Stimulated activated CD4-positive, alpha-beta T cell treated with anti-CD3 and anti-CD28 coated beads, Interleukin-1b, Interleukin-23, amount 100 ng/mL, for 24 hours (primary cell): ENCODE results near the gene ROBO1.
"Not testable (repeated sequence)": the region's sequence is repeated elsewhere in the genome, so short reads cannot be mapped to it uniquely, and the experiment has no call there.

ENCODE experiments used
- DNase-seq, 4 experiments: peaks; one replicate each; pipeline ENCODE4 v3.0.0-alpha.2; 2020; ENCODE audit warnings: low read depth in 4 of 4, low spot score in 1 of 4

Gene ROBO1

GRCh38 chr3:79558943-79559342 is 208.9 kb downstream of the ROBO1 start:
- DNase-seq, result no peak

GRCh38 chr3:79555655-79556054 is 212.1 kb downstream of the ROBO1 start:
- DNase-seq, result no peak

DNA sequence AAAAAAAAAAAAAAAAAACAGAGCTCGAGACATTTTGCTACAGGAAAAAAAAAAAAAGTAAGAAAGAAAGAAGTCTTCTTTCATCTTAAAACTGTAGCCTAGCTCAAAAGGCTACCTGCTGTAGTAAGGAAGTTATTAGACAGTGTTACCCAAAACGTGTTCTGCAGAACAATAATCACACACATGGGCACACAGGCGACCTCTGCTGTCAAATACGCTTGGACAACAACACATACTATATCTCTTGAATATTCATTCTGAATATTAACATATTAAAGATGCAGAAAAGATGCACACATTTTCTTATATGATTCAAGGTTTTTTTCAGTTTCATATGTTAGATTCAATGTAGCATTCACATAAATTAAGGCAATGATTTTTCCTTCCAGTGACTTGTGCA is 215.8 kb downstream of the ROBO1 start:
- DNase-seq, result no peak

- DNase-seq, result no peak
These were observed 216.4 kb downstream of the ROBO1 start for GRCh38 chr3:79551321-79551892.

DNA sequence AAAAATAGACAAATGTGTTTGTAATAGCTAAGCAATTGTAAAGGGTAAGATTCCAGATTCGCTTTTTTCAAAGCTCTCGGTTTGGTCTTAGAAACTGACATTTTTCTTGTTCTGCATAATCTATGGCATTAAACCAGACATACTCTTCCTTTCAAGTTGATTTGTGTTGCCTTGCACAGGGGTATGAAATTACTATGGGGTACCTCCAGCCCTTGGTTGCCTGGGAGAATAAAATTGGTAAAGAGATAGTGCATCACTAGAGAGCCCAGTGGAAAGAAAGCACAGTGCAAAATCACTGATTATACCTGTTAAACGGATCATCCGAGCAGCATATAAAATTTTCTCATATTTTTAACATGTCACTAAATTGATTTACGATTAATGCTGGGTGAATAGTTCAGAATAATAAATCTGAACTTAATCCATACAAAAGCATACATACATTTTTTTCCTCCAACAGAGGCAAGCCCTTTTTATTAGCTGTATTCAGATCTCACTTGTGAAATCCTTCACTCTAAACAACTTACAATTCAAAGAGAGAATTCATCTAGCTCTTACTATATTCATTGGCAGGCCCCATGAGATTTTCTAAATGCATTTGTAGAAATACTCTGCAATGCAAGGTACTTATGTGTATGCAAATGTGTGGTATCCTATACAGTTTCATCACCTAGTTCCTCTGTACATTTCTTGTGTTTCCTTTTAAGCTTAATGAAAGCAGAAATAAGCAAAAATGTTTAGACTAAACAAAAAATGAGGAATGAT is 224.4 kb downstream of the ROBO1 start:
- no peak for DNase-seq

DNA sequence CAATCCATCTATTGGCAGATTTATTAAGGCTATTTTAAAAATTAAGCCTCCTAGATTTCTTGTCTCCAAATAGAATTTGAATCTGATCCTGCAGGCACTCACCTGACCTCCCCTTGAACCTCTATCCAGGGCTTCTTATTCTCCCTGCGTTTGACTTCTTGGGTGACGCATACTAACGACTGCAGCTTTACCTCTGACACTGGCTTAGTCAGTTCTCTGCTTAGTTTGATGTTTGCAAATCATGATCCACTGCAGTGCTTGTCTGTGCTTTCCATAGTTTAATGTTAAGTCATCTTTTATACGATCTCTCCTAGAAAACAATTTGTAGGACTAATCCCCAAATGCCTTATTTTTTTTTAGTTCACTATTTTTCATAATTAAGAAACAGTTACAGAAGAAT is 233.1 kb downstream of the ROBO1 start:
- DNase-seq, result no peak

DNA sequence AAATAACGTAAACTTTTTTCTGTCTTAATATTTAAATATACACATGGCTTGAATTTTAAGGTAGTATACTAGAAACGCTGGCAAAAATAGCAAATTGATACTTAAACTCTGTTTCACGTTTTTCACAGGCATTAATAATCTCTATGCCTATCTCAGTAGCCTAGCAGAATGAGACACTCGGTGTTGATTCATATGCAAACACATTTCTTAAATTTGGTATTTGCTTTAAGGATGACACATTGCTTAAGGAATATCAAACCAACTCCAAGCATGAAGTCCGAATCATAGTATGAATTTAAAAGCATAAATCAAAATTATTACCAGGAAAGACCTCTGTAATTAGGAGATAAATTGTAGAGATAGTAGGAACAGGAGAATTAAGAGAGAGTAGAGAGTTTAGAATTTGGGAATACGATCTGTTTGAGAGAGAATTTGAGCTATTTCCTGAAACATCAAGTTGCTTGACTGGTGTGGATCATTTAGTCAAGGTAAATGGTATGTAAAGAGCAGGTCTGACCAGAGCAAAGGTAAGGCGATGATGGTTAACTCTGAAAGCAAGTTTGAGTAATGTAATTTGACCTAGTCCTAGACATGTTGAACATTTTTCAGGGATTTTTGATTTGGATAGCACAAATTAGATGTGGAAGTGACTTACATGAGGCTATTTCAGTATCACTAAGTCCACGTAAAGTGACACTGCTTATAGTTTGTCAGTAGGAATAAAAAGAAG is 236.1 kb downstream of the ROBO1 start:
- no peak for DNase-seq

GRCh38 chr3:79521221-79521848 is 246.5 kb downstream of the ROBO1 start:
- DNase-seq, result no peak

DNA sequence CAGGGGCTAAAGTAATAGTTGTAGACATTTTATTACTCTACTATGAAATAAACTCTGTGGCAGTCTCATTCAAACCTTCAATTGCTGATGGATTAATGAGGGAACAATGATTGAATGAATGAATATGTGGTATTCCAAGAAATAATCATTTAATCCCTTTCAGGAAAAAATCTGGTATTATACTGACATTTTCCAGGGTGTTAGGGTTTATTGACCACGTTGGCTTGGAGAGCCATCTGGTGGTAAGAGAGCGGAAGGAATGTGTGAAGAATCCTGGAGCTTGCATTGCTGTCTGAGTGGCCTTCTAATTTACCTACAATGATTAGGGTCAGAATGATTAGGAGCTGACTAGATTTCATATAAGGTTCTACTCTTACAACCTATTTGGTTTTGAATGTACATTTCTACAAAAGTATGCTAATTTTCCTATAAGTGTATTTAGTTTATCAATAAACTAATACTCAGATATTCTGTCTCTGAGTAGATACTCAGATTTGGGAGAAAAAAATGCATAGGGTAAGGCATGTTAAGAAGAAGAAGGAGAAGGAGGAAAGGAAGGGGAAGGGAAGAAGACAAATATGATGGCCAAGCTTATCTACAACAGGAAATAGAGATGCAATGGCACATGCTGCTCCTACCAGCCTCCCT is 249.9 kb downstream of the ROBO1 start:
- no peak for DNase-seq

DNA sequence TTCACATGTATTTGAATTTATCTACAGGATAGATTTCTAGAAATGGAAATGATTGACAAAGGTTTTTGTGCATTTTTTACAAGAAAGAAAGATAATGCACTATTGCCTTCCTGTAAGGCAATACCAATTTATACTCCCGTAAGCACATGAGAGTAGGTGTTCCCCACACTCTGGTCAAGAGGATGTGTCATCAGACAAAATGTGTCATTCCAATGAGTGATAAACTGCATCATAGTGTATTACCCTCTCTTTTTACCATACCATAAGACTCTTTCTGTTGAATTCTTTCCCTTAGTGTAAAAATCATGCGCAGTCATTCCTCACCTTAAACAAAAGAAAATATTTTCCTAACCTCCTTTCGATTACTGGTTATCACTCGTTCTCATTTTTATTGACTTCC is 251.0 kb downstream of the ROBO1 start:
- DNase-seq, result no peak

DNA sequence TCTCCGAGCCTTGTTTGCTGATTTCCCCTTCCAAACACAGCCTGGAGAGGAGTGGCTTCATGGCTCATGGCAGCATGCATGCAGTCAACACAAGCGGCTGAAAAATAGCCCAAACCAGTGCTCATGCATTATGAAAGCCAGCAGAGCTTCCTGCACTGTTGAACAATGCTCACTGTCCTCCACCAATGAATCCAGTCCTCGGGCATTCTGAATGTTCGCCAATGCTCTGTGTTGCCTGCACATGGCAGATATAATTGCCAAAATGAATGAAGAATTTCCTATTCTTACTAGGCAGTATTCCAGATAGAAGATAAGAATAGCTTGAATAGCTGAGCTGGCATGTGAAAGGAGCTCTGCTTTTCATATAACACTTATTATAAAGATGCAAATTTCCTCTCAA is 252.7 kb downstream of the ROBO1 start:
- no peak for DNase-seq

DNA sequence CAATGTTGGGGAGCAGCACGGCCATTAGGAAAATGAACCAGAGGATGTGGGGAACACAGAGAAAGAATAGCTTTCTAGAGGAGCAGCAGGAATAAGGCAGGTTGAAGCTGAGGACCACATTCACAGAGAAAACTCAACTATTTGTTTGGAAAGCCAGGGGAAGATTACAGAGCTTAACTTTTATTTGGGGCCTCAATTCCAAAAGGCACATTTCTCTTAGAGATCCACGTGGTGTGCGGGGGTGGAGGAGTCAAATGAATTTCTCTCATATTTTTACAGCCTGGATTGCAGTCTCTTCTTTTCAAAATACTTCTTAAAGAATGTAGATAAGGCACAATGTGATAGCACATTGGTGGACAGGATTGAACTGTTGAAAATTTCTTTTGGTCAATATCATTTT is 253.7 kb downstream of the ROBO1 start:
- DNase-seq, result no peak

DNA sequence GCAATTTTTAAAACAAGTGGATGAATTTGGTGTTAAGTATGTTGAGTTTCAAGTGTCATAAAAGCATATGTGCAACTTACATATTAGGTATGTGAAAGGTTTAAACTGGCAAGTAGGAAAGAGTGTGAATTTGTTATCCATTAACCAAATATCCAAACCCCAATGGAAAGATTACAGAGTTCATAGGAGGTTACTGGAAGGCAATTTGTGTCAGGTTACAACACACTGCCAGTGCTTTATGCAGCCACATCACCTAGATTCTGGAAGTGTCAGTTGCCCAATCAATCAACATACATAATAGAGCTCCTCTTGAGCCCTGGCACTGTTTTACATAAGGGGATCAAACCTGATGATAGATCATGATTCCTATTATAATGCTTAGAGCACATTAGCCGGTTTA is 261.0 kb downstream of the ROBO1 start:
- no peak for DNase-seq

- not testable (repeated sequence) for DNase-seq
These were observed 265.5 kb downstream of the ROBO1 start for GRCh38 chr3:79502216-79502681.

DNA sequence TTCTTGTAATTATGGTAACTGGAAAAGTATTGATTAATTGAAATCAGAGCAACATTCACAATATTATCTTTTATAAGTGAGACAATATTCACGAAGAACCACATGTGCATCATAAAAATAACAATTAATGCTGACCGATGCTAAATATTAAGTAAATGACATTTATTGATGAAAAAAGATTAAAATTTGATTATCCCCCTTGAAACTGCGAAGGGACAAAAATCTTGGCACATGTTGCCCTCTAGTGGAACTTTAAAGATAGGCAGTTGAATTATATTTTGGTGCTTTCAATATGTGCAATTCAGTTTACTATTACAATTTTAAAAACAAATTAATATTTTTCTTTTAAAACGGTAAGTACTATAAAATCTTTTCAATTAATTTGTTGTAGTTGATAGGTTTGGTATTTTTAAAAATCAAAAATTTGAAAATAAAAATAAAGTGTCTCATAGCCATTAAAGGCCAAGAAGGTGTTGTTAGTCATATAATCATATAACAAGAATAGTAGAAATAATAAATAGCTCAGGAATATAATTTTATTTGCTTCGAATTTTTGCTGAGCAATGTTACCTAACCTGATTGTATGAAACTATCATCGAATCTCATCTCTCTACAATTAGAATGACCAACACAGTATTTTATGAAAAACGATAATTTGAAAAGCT is 270.2 kb downstream of the ROBO1 start:
- no peak for DNase-seq

GRCh38 chr3:79491029-79491641 is 276.7 kb downstream of the ROBO1 start:
- DNase-seq, result no peak

DNA sequence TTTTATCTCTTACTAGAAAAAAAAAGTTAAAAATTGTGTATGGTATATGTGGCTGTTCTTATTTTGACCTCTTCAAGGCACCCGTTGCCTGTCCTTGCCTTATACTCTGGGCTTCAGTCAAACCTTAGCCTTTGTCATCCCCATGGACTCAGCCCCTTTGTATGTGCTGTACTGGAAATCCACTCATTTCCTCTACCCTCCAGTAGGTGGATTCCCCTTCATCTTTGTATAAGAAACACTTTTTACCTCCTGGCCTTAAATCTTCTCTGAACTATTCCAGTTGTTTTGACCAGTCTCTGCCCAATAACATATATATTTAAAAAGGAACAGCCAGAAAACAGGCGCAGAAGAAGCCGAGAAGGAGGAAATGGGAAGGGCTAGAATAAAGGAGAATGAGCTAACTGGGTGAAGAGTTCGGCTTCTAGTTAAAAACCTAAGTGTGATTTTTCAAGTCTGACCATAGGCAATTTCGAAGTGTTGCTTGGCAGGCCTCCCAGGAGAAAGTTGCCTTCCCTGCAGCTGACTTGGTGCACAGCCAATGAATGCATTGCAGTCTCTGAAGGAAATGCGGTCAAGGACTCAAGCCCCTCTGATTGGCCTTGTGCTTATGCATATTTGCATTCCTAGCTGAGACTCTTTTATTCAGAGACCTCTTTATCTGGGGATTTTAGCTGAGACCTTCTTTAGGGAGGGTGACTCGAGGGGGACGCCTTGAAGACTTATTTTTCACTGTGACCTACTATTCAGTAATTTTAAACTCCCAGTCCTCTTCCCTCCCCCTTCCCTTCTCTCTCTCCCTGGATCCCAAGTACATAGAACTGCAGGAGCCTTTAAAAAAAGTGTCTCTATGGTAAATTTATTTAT is 277.4 kb downstream of the ROBO1 start:
- DNase-seq, result no peak

DNA sequence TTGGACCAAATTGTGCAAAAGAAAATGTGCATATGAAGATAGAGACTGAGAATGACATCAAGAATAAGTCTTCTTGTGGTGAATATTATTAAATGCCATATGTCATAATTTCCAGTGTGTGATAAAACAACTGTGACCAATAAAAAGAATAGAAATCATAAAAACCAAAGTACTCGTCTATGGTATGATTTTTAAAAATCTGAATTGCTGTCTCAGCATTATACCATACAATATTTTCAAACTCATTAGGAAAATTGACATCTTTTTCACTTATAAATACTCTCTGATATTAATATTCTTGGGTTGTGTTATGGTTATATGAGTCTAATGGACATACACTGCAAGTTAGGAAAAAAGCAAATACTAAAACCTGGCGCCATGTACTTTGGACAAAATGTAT is 279.4 kb downstream of the ROBO1 start:
- DNase-seq, result no peak

- no peak for DNase-seq
These were observed 287.1 kb downstream of the ROBO1 start for GRCh38 chr3:79480746-79481145.
